Ovary (tissue), 3 donors: ENCODE data around the gene KRTAP9-9.
"Not testable (repeated sequence)": the region's sequence is repeated elsewhere in the genome, so short reads cannot be mapped to it uniquely, and the experiment has no call there.

Source experiments
- CTCF ChIP-seq, 3 donors: fragments of 450-650 bp in 2 of 3; fragments of 200-600 bp in 1 of 3; IDR thresholded peaks; one replicate each; pipeline versions ENCODE4 v1.5.1 to v1.8.0; 2016 to 2022; ENCODE audit warnings: antibody characterized with exemption in 3 of 3, mild to moderate bottlenecking in 1 of 3
- POLR2A ChIP-seq: fragments of 450-650 bp; IDR thresholded peaks from one replicate; pipeline ENCODE4 v1.6.1; 2017; ENCODE audit warnings: antibody characterized with exemption, mild to moderate bottlenecking, moderate library complexity
- donor health status: DM: no; HTN: no; CAD: no.

- TF ChIP-seq CTCF (IDR thresholded peaks at IDR 0.05); POLR2A: not testable (repeated sequence)
Observed at GRCh38 chr17:41237116-41237515, 18.1 kb upstream of the KRTAP9-9 start.
